ENCODE data around the gene SORBS1.

Gene SORBS1

DNA sequence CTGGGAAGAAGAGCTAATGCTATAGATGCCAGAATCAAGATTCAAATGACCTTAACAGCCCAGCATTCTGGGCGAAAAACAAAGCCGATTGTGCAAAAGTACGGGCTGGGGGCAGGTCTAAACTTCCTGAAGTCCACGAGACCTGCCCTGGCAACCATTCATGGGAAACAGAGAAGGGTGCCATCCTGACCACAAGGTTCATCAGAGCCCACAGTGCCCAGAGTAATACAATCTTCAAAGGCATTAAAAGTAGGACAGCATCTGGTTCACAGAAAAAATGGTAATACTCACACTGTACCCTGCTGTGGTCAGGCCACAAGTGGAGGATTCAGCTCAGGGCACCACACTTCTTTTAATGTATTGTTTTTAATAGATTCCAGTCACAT, 36.1 kb downstream of the SORBS1 start:
- Mint-ChIP-seq H3K27me3 (no peaks in the 10 kb centered on the region), H3K27ac (no peak overlapping the region), H3K9me3 (no peaks in the 10 kb centered on the region), H3K4me1 (ENCODE audit: low read depth) (no peaks in the 10 kb centered on the region), H3K36me3 (ENCODE audit: low read depth) (no peaks in the 10 kb centered on the region), H3K4me3 (no peak overlapping the region)
- intact Hi-C loops (cut with micrococcal nuclease) = no loop called here

DNA sequence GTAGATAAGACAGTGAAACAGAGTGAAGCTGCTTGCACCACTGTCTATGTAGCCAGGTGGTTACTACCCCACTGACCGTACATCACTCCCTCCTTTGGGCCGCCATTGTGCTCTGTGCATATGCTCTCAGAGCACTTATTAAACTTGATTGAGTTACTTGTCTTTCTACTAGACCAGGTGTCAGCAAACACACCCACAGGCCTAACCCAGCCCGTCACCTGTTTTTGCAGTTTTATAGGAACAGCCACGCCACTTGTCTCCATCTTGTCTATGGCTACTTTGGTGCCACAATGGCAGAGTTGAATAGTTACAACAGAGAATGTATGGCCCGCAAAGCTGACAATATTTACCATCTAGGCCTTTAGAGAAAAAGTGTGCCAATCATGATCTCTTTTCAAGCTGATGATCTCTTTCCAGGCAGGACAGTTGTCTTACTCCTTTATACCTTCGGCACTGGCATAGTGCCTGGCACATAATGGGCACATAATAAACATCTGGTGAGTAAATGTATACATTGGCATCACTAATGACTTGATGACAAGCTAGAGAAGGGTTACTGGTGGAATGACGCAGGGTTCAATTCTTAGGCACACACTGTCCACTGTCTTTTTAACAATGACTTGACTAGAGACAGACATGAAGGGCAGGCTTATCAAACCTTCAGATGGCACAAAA, 36.7 kb downstream of the SORBS1 start:
- no peaks in the 10 kb centered on the region for H3K36me3 Mint-ChIP-seq (ENCODE audit: low read depth)

DNA sequence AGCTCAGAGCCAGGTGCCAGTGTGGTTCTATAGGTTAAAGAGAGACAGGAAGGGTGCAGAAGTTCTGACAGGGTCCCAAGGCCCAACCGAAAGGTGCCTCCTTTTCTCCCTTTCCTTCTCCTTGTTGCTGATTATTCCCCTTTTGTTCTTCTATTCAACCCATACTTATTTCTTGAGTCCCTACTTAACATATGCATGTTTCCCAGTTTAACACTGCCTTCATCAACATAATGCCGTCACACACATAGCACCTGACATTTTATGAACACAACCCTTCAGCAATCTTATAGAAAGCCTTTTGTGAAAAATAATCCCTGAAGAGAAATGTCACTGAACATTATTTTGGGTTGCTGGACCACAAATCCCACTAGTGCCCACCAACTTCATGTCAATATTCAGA, 39.1 kb downstream of the SORBS1 start:
- Mint-ChIP-seq H3K36me3 (ENCODE audit: low read depth) (no peaks in the 10 kb centered on the region), H3K27ac (no peak overlapping the region), H3K9me3 (no peaks in the 10 kb centered on the region), H3K4me3 (no peak overlapping the region), H3K27me3 (no peaks in the 10 kb centered on the region), H3K4me1 (ENCODE audit: low read depth) (no peaks in the 10 kb centered on the region)
- intact Hi-C loops (cut with micrococcal nuclease) = no loop called here

More for the DNA sequence above, 36.7 kb downstream of the SORBS1 start:
- no peaks in the 10 kb centered on the region for H3K27me3 Mint-ChIP-seq
- H3K9me3 Mint-ChIP-seq = no peaks in the 10 kb centered on the region
- H3K27ac Mint-ChIP-seq = no peak overlapping the region
- no peaks in the 10 kb centered on the region for H3K4me1 Mint-ChIP-seq (ENCODE audit: low read depth)
- no peak overlapping the region for H3K4me3 Mint-ChIP-seq
- intact Hi-C loops (cut with micrococcal nuclease) = no loop called here

DNA sequence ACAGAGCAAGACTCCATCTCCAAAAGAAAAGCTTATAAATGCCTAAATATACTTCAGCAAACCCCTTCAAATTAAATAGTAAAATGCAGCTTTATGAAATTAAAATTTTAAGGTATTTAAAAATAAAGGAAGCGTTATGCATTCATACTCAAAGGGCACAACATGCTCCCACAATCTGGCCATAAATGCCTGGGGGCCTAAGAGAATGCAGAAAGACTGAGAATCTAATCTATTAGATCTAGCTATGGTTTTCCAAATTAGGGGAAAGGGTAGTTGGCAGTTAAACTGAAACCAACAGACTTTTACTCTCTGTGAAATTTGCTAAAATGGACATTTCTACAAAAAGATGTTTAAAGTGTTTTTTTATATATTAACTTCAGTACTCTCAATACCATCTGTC, 40.6 kb downstream of the SORBS1 start:
- intact Hi-C loops (cut with micrococcal nuclease) = no loop called here
- no peaks in the 10 kb centered on the region for H3K36me3 Mint-ChIP-seq (ENCODE audit: low read depth)
- H3K4me3 Mint-ChIP-seq = no peak overlapping the region
- H3K27me3 Mint-ChIP-seq = no peaks in the 10 kb centered on the region
- H3K9me3 Mint-ChIP-seq = no peaks in the 10 kb centered on the region
- no peak overlapping the region for H3K27ac Mint-ChIP-seq
- H3K4me1 Mint-ChIP-seq (ENCODE audit: low read depth) = no peaks in the 10 kb centered on the region

DNA sequence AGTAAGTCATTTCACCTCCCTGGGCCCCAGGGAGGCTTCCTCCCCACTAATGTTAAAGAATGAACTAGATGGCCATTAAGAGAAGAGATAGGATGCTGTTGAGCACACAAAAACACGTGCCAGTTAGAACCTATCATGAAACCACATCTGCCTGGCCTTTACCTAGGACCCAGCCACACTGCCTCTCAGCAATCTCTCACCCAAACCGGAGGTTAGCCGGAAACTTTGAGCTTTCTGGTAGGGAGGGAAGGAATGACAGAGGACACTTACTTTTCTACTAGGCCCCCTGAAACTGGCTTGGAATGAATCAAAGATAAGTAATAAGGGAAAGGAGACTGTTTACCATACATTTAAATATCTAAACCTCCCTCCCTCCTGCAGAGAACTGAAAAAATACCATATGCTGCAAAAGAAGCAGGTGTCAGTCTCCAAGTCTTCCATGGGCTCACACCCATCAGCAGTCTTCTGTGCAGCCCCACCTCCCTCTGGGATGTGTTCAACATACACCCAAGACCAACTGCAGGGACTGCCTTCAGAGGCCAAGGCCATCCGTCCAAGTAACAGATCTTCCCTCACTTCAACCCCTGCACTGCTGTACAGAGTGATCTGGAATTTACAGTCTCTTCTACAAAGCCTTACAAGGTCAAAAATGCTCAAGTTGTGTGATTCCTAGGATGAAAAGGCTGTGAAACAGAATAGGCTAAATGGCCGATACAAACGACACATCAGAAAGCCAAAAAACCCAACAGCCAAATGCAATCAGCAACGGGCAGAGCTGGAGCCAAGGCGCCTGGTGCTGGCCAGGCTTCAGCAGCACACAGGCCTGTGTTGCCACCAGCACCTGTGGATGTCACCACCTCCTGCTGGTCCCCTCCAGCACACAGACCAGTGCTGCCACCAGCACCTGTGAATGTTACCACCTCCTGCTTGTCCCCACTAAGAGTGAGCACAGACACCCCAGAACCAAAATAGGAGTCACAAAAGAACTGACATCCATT, 42.4 kb downstream of the SORBS1 start:
- intact Hi-C loops (cut with micrococcal nuclease) = no loop called here
- no peak overlapping the region for H3K27ac Mint-ChIP-seq

DNA sequence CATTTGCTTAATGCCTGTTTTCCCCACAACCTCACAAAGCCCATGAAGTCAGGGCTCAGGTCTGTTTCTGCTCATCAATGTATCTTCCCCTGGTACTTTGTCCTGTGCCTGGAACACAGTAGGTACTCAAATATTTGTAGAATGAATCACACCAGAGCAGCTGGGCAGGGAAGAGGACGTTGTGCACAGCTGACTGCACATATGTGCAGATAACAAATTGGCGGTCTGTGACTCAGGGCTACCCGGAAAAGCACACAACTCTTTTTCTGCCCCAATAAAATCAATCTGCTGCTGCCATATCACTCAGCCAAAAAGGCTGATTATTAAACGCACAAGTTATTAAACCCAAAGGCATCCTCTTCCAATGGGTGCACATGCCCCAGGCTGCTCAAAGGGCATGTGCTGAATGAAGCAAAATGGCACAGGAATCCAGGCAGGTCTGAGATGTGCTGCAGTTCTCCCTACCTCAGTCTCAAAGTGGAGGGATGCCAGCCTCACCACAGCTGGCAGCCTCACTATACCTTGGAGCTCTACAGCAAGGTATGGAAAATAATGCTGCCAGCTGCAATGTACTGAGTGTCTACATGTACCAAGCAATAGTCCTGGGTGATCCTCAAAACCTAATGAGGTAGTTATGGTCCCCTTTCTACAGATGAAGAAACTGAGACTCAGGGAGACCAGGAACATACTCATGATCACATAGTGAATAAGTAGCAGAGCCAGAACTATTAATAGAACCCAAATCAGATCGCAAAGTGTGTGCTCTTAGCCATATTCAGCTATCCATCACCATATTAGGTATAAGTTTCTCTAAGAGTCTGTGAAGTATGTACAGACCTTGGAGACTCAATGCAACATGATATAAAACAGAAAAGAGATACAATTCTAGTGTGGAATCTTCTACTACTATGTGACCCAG, 43.4 kb downstream of the SORBS1 start:
- no peaks in the 10 kb centered on the region for H3K4me1 Mint-ChIP-seq (ENCODE audit: low read depth)
- intact Hi-C loops (cut with micrococcal nuclease) = no loop called here

More for the DNA sequence above, 42.4 kb downstream of the SORBS1 start:
- H3K4me1 Mint-ChIP-seq (ENCODE audit: low read depth) = no peaks in the 10 kb centered on the region
- H3K9me3 Mint-ChIP-seq = no peaks in the 10 kb centered on the region
- H3K36me3 Mint-ChIP-seq (ENCODE audit: low read depth) = no peaks in the 10 kb centered on the region
- no peak overlapping the region for H3K4me3 Mint-ChIP-seq
- no peaks in the 10 kb centered on the region for H3K27me3 Mint-ChIP-seq

DNA sequence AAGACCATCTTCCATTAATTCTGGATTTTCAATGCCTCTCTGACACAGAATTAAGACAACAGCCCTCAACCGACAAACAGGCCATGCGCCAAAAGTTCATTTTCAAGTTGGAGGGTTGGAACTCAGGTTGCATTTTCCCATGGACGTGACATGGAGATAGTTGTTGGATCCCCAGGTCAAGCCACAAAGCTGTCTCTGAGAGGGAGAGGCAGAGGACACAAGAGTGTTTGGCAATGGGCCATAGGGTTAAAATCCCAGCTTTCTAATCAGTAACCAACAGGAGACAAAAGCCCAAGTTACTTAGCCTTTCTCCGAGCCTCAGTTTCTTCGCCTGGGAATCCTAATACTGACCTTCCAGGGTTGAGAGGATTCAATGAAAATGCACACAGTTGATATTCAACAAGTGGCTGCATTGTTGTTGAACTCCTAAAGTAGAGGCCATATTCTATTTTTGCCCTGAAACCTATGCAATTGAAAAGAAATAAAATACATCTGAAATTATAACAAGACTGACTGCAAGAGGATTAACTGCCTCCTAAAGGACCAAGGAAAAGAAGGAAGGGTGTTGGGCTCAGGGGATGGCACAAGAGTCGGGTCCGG, 44.3 kb downstream of the SORBS1 start:
- Mint-ChIP-seq H3K9me3 (no peaks in the 10 kb centered on the region), H3K4me1 (ENCODE audit: low read depth) (no peaks in the 10 kb centered on the region), H3K27me3 (no peaks in the 10 kb centered on the region), H3K4me3 (no peak overlapping the region), H3K27ac (no peak overlapping the region), H3K36me3 (ENCODE audit: low read depth) (no peaks in the 10 kb centered on the region)
- intact Hi-C loops (cut with micrococcal nuclease) = no loop called here

More for the DNA sequence above, 43.4 kb downstream of the SORBS1 start:
- Mint-ChIP-seq H3K27ac (no peak overlapping the region), H3K27me3 (no peaks in the 10 kb centered on the region), H3K4me3 (no peak overlapping the region), H3K36me3 (ENCODE audit: low read depth) (no peaks in the 10 kb centered on the region), H3K9me3 (no peaks in the 10 kb centered on the region)

DNA sequence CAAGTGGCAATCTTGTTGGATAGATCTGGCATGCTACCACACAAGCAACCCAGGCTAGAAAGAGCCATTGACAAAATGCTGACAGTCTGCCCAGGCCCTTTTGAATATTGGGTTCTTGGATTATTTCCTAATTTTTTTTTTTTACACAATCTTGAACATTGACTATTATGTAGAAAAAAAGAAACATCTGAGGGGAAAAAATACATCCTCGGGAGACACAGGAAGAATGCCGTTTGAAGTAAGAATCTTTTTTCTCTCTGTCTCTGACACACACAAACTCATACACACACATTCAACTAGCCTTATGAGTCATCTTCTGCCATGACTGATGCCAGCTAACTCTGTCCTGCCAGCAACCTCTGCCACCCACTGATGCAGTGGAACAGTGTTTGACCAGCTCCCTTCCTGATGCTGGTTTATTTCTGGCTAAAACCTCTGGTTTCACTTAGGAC, 47.2 kb downstream of the SORBS1 start:
- Mint-ChIP-seq H3K36me3 (ENCODE audit: low read depth) (no peaks in the 10 kb centered on the region), H3K27me3 (no peaks in the 10 kb centered on the region), H3K27ac (no peak overlapping the region), H3K4me1 (ENCODE audit: low read depth) (no peaks in the 10 kb centered on the region), H3K9me3 (no peaks in the 10 kb centered on the region), H3K4me3 (no peak overlapping the region)
- intact Hi-C loops (cut with micrococcal nuclease) = no loop called here

DNA sequence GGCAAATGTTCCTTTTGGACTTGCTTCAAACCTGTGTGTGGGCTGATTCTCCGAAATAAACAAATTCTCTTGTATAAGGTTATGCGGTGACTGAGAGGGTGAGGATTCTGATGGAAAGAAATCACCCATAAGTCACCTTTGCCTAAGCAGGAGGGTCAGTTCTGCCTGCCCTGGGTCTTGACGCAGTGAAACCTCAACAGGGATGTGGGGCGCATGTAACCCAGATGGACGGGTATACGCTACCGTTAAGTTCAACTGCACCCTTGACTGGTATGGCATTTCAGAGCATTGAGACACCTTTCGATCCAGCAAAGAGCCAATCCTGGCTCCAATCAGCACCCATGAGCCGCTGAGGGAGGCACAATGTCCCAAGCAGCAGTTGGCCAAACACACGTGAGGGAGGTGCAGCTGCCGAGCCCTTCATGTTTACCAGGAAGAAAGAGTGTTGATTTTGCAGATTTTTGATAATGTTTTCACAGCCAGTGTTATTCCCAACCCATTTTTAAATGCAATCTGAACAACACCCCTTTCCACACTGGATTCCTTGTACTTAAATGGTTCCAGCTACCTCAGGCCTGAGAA, 48.1 kb downstream of the SORBS1 start:
- Mint-ChIP-seq H3K4me1 (ENCODE audit: low read depth) (no peaks in the 10 kb centered on the region), H3K27me3 (no peaks in the 10 kb centered on the region), H3K9me3 (no peaks in the 10 kb centered on the region), H3K36me3 (ENCODE audit: low read depth) (no peaks in the 10 kb centered on the region), H3K4me3 (no peak overlapping the region), H3K27ac (no peak overlapping the region)
- intact Hi-C loops (cut with micrococcal nuclease) = no loop called here

DNA sequence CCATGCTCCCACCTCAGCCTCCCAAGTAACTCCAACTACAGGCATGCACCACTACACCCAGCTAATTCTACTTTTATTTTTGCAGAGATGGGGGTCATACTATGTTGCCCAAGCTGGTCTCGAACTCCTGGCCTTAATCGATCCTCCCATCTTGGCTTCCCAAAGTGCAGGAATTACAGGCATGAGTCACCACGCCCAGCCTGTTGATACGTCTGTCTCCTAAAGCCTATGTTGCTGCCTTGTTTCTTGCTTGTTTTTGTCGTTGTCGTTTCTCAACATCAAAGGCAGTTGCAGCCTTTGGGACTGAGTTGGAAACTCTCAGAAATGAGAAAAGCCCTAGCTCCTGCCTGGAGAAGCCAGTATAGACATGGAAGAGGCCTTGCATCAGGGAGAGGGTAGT, 49.9 kb downstream of the SORBS1 start:
- Mint-ChIP-seq H3K4me1 (ENCODE audit: low read depth) (no peaks in the 10 kb centered on the region), H3K36me3 (ENCODE audit: low read depth) (no peaks in the 10 kb centered on the region), H3K27me3 (no peaks in the 10 kb centered on the region), H3K27ac (no peak overlapping the region), H3K4me3 (no peak overlapping the region), H3K9me3 (no peaks in the 10 kb centered on the region)
- intact Hi-C loops (cut with micrococcal nuclease) = no loop called here

DNA sequence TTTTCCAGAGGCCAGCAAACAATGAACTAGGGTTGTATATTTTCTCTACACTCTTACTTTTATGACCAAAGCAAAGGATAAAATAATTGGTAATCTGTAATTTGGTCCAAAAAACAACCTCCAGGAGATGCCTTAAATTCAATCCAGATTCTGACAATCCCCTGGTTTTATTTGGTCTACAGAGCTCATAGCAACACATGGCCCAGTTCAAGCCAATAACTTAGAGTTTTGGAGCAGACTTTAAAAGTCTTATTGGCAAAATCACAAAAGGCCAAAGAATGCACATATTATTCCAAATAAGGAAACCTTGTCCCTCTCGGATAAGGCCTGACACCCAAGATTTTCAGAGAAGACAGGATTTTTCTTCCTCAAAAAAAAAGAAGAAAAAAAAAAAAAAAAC, 51.9 kb downstream of the SORBS1 start:
- H3K4me3 Mint-ChIP-seq = no peak overlapping the region
- no peaks in the 10 kb centered on the region for H3K36me3 Mint-ChIP-seq (ENCODE audit: low read depth)
- no peaks in the 10 kb centered on the region for H3K27me3 Mint-ChIP-seq
- H3K4me1 Mint-ChIP-seq (ENCODE audit: low read depth) = no peaks in the 10 kb centered on the region
- no peak overlapping the region for H3K27ac Mint-ChIP-seq
- no peaks in the 10 kb centered on the region for H3K9me3 Mint-ChIP-seq
- intact Hi-C loops (cut with micrococcal nuclease) = no loop called here

DNA sequence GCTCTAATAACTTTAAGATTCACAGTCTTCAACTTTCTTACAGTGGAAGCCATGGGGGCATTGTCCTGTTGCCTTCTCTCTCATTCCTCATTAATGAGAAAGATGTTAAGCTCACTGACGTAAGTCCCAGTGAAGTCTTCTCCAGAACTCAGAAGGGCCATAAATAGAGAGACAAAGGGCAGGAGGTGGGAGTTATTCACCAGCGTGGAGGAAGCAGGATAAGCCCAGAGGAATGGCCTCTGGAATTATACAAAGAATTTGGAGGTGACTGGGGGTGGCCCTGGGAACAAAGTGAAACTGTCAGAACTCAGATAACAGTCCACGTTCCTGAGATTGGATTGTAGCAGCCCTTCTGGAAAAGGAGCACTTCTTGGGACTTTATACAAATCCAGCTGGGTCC, 52.4 kb downstream of the SORBS1 start:
- no peak overlapping the region for H3K27ac Mint-ChIP-seq
- no peaks in the 10 kb centered on the region for H3K4me1 Mint-ChIP-seq (ENCODE audit: low read depth)
- intact Hi-C loops (cut with micrococcal nuclease) = no loop called here
- H3K4me3 Mint-ChIP-seq = no peak overlapping the region
- H3K9me3 Mint-ChIP-seq = no peaks in the 10 kb centered on the region
- H3K36me3 Mint-ChIP-seq (ENCODE audit: low read depth) = no peaks in the 10 kb centered on the region
- H3K27me3 Mint-ChIP-seq = no peaks in the 10 kb centered on the region

DNA sequence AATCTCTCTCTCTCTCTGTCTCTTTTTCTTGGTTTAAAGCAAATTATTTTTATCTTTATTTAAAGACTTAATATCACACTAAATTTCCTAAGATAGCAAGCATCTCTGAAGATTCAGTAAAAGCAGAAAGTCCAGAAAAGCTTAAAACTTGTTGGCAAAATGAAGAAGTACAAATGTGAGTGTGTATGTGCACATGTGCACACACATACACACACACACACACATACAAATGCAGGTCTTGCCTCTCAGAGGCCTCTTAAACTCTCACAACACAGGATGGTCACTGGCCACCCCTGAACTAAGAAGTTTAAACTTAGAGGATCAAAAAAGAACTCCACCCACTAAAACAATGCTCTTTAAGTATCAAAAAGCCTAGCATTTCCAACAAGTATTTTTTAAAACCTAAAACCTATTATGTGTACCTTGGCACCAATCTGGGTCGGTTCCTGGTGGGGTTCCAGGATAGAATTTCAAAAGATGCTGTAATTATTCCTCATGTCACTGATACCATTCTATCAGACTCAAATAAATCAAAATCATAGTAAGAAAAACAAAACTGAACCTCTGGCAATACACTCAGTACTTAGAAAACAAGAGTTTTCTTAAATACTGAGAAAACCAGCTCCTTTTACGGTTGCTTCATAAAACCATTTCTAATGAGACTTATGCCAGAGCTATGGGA, 55.0 kb downstream of the SORBS1 start:
- Mint-ChIP-seq H3K4me3 (no peak overlapping the region), H3K4me1 (ENCODE audit: low read depth) (peaks cover 8% of the 10 kb centered on the region), H3K9me3 (no peaks in the 10 kb centered on the region), H3K27me3 (no peaks in the 10 kb centered on the region), H3K27ac (no peak overlapping the region), H3K36me3 (ENCODE audit: low read depth) (no peaks in the 10 kb centered on the region)
- intact Hi-C loops (cut with micrococcal nuclease) = no loop called here
